ENCODE results near the gene HGS. TPM values are rescaled to one million over a fixed set of nuclear protein-coding genes. Genes with fewer than 3 reads are reported as not detected.

Gene HGS
- total RNA-seq, 4 donors from 2014 or later: 62.9 to 98.3 (median 67.3) TPM

DNA sequence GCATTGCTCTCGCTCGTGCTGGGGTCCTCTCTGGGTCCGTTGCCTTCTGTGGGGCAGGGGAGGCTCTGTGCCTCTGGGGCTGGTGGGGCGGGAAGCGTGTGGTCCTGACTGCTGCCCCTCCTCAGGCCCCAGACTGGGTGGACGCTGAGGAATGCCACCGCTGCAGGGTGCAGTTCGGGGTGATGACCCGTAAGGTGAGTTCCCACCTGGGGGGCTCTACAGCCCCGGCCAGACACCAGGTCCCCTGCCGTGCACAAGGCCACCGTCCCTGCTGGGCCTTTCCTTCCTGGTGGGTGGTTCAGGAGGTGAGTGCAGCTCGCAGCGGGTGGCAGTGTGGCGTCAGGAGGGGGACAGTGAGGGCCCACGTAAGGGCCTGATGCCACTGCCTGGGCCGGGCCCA is 6.7 kb downstream of the HGS start:
- intact Hi-C loops (cut with DNase I): no loop called here
- Histone ChIP-seq H3K36me3 (peaks cover 79 to 86% of the 10 kb centered on the region in 2 donors), H3K27me3 (no peaks in the 10 kb centered on the region), H3K9me3 (no peaks in the 10 kb centered on the region), H3K27ac (no peak overlapping the region), H3K4me1 (peaks cover 0 to 2% of the 10 kb centered on the region in 2 donors), H3K4me3 (replicated peaks in 1 of 3) (no peak overlapping the region)
- WGBS, 2 donors: 88 to 89% methylated on average over 12 to 16 of the region's 17 CpGs
- DNase-seq: no peak
- TF ChIP-seq, protein P1, sequence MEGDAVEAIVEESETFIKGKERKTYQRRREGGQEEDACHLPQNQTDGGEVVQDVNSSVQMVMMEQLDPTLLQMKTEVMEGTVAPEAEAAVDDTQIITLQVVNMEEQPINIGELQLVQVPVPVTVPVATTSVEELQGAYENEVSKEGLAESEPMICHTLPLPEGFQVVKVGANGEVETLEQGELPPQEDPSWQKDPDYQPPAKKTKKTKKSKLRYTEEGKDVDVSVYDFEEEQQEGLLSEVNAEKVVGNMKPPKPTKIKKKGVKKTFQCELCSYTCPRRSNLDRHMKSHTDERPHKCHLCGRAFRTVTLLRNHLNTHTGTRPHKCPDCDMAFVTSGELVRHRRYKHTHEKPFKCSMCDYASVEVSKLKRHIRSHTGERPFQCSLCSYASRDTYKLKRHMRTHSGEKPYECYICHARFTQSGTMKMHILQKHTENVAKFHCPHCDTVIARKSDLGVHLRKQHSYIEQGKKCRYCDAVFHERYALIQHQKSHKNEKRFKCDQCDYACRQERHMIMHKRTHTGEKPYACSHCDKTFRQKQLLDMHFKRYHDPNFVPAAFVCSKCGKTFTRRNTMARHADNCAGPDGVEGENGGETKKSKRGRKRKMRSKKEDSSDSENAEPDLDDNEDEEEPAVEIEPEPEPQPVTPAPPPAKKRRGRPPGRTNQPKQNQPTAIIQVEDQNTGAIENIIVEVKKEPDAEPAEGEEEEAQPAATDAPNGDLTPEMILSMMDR (IDR thresholded peaks at IDR 0.05): no peak
- no peak for TF ChIP-seq POLR2A (IDR thresholded peaks at IDR 0.05)

DNA sequence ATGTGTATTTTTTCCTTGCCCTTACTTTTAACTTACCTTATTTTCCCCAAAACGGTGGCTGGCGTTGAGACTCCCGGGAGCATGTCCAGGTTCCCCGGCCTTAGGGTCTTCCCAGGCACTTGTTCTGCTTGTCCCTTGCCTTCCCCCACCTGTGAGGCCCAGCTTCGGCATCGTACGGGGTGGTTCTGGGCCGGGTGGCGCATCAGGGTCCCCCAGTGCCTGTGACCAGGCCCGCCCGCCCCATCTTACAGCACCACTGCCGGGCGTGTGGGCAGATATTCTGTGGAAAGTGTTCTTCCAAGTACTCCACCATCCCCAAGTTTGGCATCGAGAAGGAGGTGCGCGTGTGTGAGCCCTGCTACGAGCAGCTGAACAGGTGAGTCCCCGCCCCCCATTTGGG is 7.4 kb downstream of the HGS start:
- Histone ChIP-seq H3K27ac (no peak overlapping the region), H3K4me1 (no peaks in the 10 kb centered on the region), H3K9me3 (no peaks in the 10 kb centered on the region), H3K27me3 (no peaks in the 10 kb centered on the region), H3K4me3 (replicated peaks in 1 of 3) (no peak overlapping the region), H3K36me3 (peaks cover 82 to 90% of the 10 kb centered on the region in 2 donors)
- DNase-seq: no peak
- intact Hi-C loops (cut with DNase I): no loop called here
- 95 to 96% methylated on average over 18 of the region's 18 CpGs for WGBS, 2 donors
- TF ChIP-seq, protein P1 (IDR thresholded peaks at IDR 0.05): no peak
- no peak for TF ChIP-seq POLR2A (IDR thresholded peaks at IDR 0.05)

DNA sequence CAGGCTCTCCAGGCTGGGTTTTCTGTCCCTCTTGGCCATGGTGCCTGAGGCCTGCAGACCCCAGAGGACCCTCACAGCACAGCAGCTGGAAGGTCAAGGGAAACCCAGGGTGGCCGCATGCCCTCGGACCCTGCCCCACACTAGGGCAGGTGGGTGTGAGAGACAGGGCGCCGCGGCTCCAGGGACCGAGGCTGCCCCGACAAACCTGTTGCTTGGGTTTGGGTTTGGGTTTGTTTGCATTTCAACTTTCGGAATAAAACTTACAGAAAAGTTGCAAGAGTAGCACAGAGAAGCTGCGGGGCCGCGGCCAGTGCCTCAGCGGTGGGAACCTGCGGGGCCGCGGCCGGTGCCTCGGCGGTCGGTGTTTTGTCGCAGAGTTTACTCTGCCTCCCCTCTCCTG is 7.8 kb downstream of the HGS start:
- no peaks in the 10 kb centered on the region for H3K27me3 ChIP-seq
- intact Hi-C loops (cut with DNase I): no loop called here
- WGBS, 2 donors: 96 to 98% methylated on average over 14 to 20 of the region's 20 CpGs

DNA sequence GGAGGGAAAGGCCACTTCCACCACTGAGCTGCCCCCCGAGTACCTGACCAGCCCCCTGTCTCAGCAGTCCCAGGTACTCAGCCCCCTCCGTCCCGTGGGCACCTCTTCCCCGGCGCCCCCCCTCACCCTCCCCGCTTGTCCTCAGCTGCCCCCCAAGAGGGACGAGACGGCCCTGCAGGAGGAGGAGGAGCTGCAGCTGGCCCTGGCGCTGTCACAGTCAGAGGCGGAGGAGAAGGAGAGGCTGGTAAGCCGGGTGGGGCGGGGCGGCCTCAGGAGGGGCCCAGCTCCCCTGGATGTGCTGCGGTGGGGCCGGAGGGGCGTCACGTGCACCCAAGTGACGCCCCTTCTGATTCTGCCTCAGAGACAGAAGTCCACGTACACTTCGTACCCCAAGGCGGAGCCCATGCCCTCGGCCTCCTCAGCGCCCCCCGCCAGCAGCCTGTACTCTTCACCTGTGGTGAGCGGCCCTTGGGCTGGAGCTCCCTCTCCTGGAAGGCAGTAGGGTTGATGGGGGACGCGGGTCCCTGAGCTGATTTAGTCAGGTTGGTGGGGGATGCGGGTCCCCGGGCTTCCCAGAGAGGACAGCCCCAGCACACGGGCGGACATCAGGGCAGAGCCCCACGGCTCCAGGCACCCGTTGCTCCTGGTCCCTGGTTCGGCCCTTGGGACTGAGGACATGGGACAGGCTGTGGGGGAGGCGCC is 9.8 kb downstream of the HGS start:
- H3K4me3 ChIP-seq (replicated peaks in 1 of 3): no peak overlapping the region
- intact Hi-C loops (cut with DNase I): no loop called here
- no peak overlapping the region for H3K27ac ChIP-seq
- TF ChIP-seq, protein P1 (IDR thresholded peaks at IDR 0.05): no peak
- TF ChIP-seq POLR2A (IDR thresholded peaks at IDR 0.05): no peak
- H3K27me3 ChIP-seq: no peaks in the 10 kb centered on the region
- DNase-seq: no peak
- peaks cover 70 to 88% of the 10 kb centered on the region in 2 donors for H3K36me3 ChIP-seq
- H3K9me3 ChIP-seq: no peaks in the 10 kb centered on the region
- no peaks in the 10 kb centered on the region for H3K4me1 ChIP-seq
- 88 to 93% methylated on average over 17 to 18 of the region's 35 CpGs for WGBS, 2 donors

More for the DNA sequence above, 7.8 kb downstream of the HGS start:
- TF ChIP-seq, protein P1 (IDR thresholded peaks at IDR 0.05): no peak
- no peak for TF ChIP-seq POLR2A (IDR thresholded peaks at IDR 0.05)
- Histone ChIP-seq H3K4me3 (replicated peaks in 1 of 3) (no peak overlapping the region), H3K27ac (no peak overlapping the region), H3K36me3 (peaks cover 82 to 90% of the 10 kb centered on the region in 2 donors), H3K4me1 (no peaks in the 10 kb centered on the region), H3K9me3 (no peaks in the 10 kb centered on the region)
- no peak for DNase-seq

DNA sequence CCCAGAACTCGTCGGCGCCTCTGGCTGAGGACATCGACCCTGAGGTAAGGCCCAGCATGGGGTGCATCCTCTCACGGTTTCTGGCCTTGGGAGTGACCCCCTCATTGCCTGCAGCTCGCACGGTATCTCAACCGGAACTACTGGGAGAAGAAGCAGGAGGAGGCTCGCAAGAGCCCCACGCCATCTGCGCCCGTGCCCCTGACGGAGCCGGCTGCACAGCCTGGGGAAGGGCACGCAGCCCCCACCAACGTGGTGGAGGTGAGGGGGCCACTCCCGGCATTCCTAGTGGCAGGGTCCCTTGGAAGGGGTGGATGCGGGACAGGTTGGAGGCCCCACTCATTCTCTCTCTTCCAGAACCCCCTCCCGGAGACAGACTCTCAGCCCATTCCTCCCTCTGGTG is 11.0 kb downstream of the HGS start:
- Histone ChIP-seq H3K4me3 (replicated peaks in 1 of 3) (no peak overlapping the region), H3K4me1 (no peaks in the 10 kb centered on the region), H3K9me3 (no peaks in the 10 kb centered on the region), H3K36me3 (peaks cover 58 to 88% of the 10 kb centered on the region in 2 donors), H3K27me3 (no peaks in the 10 kb centered on the region), H3K27ac (no peak overlapping the region)
- DNase-seq: no peak
- intact Hi-C loops (cut with DNase I): no loop called here
- no peak for TF ChIP-seq POLR2A (IDR thresholded peaks at IDR 0.05)
- TF ChIP-seq, protein P1 (IDR thresholded peaks at IDR 0.05): no peak
- 94 to 96% methylated on average over 9 of the region's 19 CpGs for WGBS, 2 donors

Data from thyroid gland (tissue), 4 donors.